ENCODE measurements around the gene ABHD15. TPM values are rescaled to one million over a fixed set of nuclear protein-coding genes. Genes with fewer than 3 reads are reported as not detected.
A peak's percentile ranks its signal among the peaks of the same experiment; 100 is the strongest.

Gene ABHD15
- polyA plus RNA-seq, 1 experiment: 5.8 TPM

DNA sequence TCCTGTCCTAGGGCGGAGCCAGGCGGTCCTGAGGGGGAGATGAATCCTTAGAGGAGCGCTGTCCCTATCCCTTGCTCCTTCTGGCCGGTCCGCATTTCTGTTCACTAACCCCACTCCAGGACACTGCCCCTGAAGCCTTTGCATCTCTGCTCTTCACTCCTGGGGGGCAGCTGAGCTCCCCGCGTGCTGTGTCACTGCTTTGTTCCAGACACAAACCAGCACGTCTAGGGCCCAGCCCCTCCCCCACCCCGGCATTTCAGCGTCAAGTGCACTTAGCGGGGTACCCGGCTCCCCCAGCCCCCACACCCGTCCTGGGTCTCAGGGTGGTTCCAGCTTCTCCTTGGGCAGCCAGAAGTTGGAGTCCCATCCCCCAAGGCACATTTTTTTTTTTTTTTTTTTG is 47.0 kb upstream of the ABHD15 start:
- ChIA-PET CTCF (interaction anchor here (0.9 to 4.1 kb wide), 10 partner anchors 9 to 491 kb away, joined by 3 to 32 read pairs (median 3); partner anchors contain the start of genes ANKRD13B and CORO6), POLR2A (no interaction called here)
- DNase-seq (ENCODE audit: low read depth): no peak
- Histone ChIP-seq H3K27me3 (ENCODE audit: control insufficient read depth, insufficient read depth, low read length) (no peaks in the 10 kb centered on the region), H3K4me3 (ENCODE audit: low read depth, low read length) (peak overlapping the region; percentile 9; the same call in 1 of the 2 replicates), H3K36me3 (ENCODE audit: control insufficient read depth, insufficient read depth, low read length) (no peaks in the 10 kb centered on the region)
- TF ChIP-seq, protein P1, sequence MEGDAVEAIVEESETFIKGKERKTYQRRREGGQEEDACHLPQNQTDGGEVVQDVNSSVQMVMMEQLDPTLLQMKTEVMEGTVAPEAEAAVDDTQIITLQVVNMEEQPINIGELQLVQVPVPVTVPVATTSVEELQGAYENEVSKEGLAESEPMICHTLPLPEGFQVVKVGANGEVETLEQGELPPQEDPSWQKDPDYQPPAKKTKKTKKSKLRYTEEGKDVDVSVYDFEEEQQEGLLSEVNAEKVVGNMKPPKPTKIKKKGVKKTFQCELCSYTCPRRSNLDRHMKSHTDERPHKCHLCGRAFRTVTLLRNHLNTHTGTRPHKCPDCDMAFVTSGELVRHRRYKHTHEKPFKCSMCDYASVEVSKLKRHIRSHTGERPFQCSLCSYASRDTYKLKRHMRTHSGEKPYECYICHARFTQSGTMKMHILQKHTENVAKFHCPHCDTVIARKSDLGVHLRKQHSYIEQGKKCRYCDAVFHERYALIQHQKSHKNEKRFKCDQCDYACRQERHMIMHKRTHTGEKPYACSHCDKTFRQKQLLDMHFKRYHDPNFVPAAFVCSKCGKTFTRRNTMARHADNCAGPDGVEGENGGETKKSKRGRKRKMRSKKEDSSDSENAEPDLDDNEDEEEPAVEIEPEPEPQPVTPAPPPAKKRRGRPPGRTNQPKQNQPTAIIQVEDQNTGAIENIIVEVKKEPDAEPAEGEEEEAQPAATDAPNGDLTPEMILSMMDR (IDR thresholded peaks at IDR 0.05; ENCODE audit: insufficient read depth, low read depth, low read length): no peak

DNA sequence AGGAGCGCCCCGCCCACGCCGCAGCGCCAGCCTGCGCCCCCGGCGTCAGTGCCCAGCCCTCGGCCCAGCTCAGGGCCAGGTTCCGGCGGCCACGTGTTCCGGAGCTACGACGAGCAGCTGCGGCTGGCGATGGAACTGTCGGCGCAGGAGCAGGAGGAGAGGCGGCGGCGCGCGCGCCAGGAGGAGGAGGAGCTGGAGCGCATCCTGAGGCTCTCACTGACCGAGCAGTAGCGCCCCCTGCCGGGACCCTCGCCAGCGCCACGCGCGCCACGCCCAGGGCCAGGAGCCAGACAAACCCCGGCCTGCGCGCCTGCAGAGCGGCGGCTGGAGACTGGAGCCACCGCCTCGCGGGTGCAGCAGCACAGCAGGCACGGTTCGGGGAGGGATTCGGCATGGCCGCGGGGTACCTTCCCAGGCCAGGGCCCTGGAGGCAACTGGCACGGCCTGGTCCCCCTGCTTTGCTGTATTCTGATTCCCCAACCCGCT is 46.6 kb upstream of the ABHD15 start:
- H3K4me3 ChIP-seq (ENCODE audit: low read depth, low read length): peak overlapping the region; percentile 9
- CTCF ChIA-PET: interaction anchor here (0.7 to 4.1 kb wide), 12 partner anchors 8 to 491 kb away, joined by 3 to 32 read pairs (median 3); partner anchors contain the start of genes ANKRD13B and CORO6
- POLR2A ChIA-PET: no interaction called here

DNA sequence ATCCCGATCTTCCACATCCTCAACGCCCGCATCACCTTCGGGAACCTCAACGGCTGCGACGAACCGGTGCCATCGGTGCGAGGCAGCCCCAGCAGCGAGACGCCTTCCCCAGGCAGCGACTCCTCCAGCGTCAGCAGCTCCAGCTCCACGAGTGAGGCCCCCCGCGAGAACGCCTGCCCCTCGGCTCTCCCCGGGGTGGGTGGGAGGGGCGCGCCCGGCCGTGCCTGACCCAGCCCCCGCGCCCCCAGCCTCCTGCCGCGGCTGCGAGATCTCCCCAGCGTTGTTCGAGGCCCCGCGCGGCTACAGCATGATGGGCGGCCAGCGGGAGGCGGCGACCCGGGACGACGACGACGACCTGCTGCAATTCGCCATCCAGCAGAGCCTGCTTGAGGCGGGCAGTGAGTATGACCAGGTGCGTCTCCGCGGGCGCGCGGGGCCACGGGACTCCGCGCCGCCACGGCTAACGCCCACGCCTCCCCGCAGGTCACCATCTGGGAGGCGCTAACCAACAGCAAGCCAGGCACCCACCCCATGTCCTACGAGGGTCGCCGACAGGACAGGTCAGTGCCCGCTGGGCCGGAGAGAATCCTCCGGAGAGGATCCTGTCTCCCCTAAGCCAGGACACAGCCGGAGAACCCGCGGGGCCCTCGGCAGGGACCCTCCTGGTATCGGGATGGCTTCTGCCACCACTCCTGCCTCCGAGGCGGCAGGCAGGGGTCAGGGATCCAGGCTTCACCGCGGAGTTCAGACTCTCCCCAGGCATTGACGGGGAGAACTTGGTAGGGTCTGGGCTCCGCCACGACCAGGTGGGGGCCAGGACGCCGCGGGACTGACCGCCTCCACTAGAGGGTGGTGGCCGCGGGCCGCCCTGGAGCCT is 45.8 kb upstream of the ABHD15 start:
- ChIA-PET CTCF (interaction anchor here (0.7 to 4.1 kb wide), 11 partner anchors 8 to 244 kb away, joined by 3 to 32 read pairs (median 3); partner anchors contain the start of genes ANKRD13B and CORO6), POLR2A (no interaction called here)
- H3K4me3 ChIP-seq (ENCODE audit: low read depth, low read length): no peak overlapping the region
- no peak for DNase-seq (ENCODE audit: low read depth)
- H3K27me3 ChIP-seq (ENCODE audit: control insufficient read depth, insufficient read depth, low read length): no peaks in the 10 kb centered on the region
- TF ChIP-seq, protein P1 (IDR thresholded peaks at IDR 0.05; ENCODE audit: insufficient read depth, low read depth, low read length): no peak
- H3K36me3 ChIP-seq (ENCODE audit: control insufficient read depth, insufficient read depth, low read length): no peaks in the 10 kb centered on the region

More for the DNA sequence above, 46.6 kb upstream of the ABHD15 start:
- Histone ChIP-seq H3K27me3 (ENCODE audit: control insufficient read depth, insufficient read depth, low read length) (no peaks in the 10 kb centered on the region), H3K36me3 (ENCODE audit: control insufficient read depth, insufficient read depth, low read length) (no peaks in the 10 kb centered on the region)
- DNase-seq (ENCODE audit: low read depth): no peak
- TF ChIP-seq, protein P1 (IDR thresholded peaks at IDR 0.05; ENCODE audit: insufficient read depth, low read depth, low read length): peak; percentile 65

DNA sequence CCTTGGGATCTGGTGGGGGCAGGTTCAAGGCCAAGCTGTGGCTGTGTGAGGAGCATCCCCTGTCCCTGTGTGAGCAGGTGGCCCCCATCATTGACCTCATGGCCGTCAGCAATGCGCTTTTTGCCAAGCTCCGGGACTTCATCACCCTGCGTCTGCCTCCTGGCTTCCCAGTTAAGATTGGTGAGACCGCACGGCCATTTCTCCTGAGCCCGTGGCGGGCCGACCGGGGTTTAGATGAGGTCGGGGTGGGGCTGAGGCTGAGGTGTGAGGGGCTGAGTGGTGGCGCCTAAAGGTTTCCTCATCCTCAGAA is 45.2 kb upstream of the ABHD15 start:
- Histone ChIP-seq H3K4me3 (ENCODE audit: low read depth, low read length) (no peak overlapping the region), H3K27me3 (ENCODE audit: control insufficient read depth, insufficient read depth, low read length) (no peaks in the 10 kb centered on the region), H3K36me3 (ENCODE audit: control insufficient read depth, insufficient read depth, low read length) (no peaks in the 10 kb centered on the region)
- TF ChIP-seq, protein P1 (IDR thresholded peaks at IDR 0.05; ENCODE audit: insufficient read depth, low read depth, low read length): no peak
- no peak for DNase-seq (ENCODE audit: low read depth)
- CTCF ChIA-PET: interaction anchor here (1.1 to 1.4 kb wide), 2 partner anchors 12 to 20 kb away, joined by 3 to 4 read pairs; no protein-coding TSS in a partner anchor
- POLR2A ChIA-PET: no interaction called here

DNA sequence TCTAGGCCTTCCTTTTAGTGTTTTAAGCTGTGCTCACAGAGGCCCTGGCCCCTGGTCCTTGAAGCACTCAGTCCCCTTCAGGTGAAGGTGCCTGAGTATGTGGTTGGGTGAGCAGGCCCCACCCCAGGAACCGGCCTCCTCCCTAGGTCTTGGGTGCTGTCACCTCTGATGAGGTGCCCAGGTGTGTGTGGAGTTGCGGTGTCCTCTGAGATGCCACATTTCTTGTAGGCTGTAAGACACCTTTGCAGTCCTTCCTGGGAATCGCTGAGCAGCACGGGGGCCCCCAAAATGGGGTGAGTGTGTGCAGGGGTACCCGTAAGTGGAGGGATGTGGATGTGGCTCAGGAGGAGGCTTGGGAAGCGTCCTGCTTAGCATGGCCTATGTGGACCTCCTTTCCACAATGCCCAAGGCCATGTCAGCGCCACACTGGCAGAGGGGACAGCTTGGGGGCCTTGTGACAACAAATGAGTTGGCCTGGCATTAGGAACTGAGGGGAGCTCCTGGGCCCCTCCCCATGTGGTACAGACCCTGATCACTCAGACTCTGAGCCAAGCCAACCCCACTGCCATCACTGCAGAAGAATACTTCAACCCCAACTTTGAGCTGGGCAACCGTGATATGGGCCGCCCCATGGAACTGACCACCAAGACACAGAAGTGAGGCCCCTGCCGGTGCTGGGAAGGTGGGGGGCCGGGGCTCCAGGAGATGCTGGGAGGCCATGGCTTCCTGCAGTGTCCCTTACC is 44.7 kb upstream of the ABHD15 start:
- H3K4me3 ChIP-seq (ENCODE audit: low read depth, low read length): no peak overlapping the region
- no peaks in the 10 kb centered on the region for H3K27me3 ChIP-seq (ENCODE audit: control insufficient read depth, insufficient read depth, low read length)
- ChIA-PET POLR2A (no interaction called here), CTCF (interaction anchor here (1.1 to 1.4 kb wide), 2 partner anchors 12 to 20 kb away, joined by 3 to 4 read pairs; no protein-coding TSS in a partner anchor)
- no peaks in the 10 kb centered on the region for H3K36me3 ChIP-seq (ENCODE audit: control insufficient read depth, insufficient read depth, low read length)
- DNase-seq (ENCODE audit: low read depth): no peak
- TF ChIP-seq, protein P1 (IDR thresholded peaks at IDR 0.05; ENCODE audit: insufficient read depth, low read depth, low read length): no peak

All from BJ (cell line).